ENCODE measurements around the gene EME2.
A peak's percentile ranks its signal among the peaks of the same experiment; 100 is the strongest.

EME2 gene

DNA sequence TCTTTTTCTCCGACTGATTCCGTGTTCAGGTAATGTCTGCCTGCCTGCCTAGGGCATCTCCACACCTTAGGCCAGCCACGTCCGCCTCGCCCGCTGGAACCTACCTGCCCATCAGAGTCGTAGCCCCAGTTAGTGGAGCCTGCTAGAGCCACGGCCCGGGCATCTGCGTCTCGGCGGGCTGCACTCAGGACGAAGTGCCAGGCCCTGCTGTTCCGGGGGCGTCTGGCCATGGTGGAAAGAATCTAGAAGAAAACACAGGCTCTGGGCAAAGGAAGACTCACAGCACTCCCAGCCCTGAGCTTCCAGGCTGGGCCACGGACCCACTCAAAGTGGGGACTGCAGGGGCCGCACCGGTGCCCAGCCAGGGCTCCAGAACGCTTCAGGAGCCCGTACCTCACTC, 8.6 kb downstream of the EME2 start:
- peak overlapping the region; percentile 76 for H3K4me3 ChIP-seq (ENCODE audit: low read depth, low read length)
- TF ChIP-seq, protein P1, sequence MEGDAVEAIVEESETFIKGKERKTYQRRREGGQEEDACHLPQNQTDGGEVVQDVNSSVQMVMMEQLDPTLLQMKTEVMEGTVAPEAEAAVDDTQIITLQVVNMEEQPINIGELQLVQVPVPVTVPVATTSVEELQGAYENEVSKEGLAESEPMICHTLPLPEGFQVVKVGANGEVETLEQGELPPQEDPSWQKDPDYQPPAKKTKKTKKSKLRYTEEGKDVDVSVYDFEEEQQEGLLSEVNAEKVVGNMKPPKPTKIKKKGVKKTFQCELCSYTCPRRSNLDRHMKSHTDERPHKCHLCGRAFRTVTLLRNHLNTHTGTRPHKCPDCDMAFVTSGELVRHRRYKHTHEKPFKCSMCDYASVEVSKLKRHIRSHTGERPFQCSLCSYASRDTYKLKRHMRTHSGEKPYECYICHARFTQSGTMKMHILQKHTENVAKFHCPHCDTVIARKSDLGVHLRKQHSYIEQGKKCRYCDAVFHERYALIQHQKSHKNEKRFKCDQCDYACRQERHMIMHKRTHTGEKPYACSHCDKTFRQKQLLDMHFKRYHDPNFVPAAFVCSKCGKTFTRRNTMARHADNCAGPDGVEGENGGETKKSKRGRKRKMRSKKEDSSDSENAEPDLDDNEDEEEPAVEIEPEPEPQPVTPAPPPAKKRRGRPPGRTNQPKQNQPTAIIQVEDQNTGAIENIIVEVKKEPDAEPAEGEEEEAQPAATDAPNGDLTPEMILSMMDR (IDR thresholded peaks at IDR 0.05; ENCODE audit: insufficient read depth, low read length, missing control alignments) = no peak
- ChIA-PET POLR2A (interaction anchor here (2.0 kb wide), 1 partner anchor 10 kb away, joined by 31 read pairs; the partner anchor contains the start of genes EME2, MRPS34 and NME3), CTCF (interaction anchor here (1.3 to 2.4 kb wide), 2 partner anchors 75 to 148 kb away, joined by 4 to 10 read pairs; partner anchors contain the start of gene MAPK8IP3)
- DNase-seq (ENCODE audit: low read depth, low spot score) = no peak

DNA sequence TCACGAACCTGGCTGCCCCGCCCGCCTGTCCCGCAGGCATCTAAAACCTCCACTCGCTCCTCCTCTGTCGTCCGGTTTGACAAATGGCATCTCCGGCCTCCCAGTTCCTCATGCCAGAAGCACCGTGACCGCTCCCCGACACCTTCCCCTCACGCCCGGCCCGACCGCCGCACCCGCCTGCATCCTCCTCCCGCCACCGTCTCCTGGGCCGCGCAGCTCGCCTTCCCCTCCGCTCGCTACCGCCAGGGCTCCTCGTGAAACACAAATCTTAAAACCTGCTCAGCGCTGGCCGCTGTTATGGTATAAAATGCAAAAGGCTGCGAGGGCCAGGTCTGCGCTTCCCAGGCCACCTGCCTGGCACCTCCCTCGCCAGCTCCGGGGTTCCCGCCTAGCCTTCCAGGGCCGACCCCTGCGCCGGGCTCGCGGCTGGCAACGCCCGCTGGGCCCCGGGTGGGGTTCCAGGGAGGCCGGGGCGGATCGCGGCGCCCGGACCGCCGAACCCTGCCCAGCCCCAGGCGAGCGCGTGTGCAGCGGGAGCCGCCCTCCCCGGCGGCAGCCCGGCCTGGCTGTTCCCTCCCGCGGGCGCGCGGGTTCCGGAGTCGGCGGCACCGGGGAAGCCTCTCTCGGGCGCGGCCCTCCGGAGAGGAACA, 9.3 kb downstream of the EME2 start:
- POLR2A ChIA-PET = interaction anchor here (0.8 to 2.0 kb wide), 7 partner anchors 10 to 361 kb away, joined by 3 to 31 read pairs (median 8); partner anchors contain the start of genes EME2, MAPK8IP3, MRPS34 and NME3

DNA sequence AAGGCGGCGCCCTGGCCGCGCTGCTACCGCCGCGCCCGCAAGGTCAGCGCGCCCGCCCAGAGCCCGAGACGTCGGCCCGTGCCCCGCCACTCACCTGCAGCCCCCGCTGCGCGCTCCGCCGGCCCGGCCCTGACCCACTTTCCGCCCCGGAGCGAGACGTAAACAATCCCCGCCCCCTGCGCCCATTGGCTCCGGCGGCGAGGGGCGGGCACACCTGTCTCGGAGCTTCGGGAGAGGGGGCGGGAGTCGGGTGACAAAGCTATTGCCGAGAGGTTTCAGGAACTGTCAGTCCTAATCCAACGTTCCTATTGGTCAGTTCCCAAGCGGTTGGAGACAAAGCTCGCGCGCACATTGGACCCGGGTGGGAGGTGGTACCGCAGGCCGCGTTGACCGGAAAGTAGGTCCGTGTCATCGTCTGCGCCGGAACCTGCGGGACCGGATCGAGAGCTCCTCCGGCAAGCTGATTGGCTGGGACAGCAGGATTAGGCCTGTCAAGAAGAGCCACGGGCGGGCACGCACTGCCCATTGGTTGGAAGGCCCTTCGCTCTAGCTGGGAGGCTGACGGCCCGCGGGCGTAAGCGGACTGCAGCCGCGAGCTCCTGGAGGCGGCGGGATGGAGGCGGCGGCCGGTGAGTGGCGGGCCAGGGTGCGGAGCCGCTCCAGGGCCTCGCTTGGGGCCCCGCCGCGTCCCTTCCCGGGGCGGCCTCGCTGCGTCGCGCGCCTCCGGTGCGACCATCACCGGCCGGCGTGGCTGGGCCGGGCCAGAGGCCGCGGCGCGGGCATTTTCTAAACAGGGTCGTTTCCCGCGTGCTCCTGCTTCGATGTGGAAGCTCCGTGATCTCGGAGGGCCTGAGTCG, 10.0 kb downstream of the EME2 start, which contains the start of the genes NUBP2 and SPSB3:
Gene NUBP2 (plus strand): TSS at position 553 of the 857 bp plus-strand sequence. CDS start 61 bp downstream, at position 614.
Gene SPSB3 (minus strand): TSS at position 164 of the 857 bp plus-strand sequence. CDS start 1,088 bp downstream, outside the sequence.
- peak; percentile 100 for DNase-seq (ENCODE audit: low read depth, low spot score)
- peak within 1 kb of the TSS; percentile 81 for H3K4me3 ChIP-seq (ENCODE audit: low read depth, low read length)
- TF ChIP-seq, protein P1 (IDR thresholded peaks at IDR 0.05; ENCODE audit: insufficient read depth, low read length, missing control alignments) = no peak
- ChIA-PET CTCF (interaction anchor here (0.8 to 2.7 kb wide), 7 partner anchors 9 to 147 kb away, joined by 3 to 9 read pairs (median 3); partner anchors contain the start of genes EME2, IGFALS and MRPS34), POLR2A (interaction anchor here (0.7 to 2.0 kb wide), 9 partner anchors 9 to 362 kb away, joined by 3 to 31 read pairs (median 8); partner anchors contain the start of genes EME2, FAHD1, HAGH and MAPK8IP3)

More for the DNA sequence above, 9.3 kb downstream of the EME2 start:
- no peak for DNase-seq (ENCODE audit: low read depth, low spot score)
- CTCF ChIA-PET = interaction anchor here (1.3 to 2.4 kb wide), 3 partner anchors 8 to 147 kb away, joined by 3 to 10 read pairs (median 7); no protein-coding TSS in a partner anchor
- peak overlapping the region; percentile 76 for H3K4me3 ChIP-seq (ENCODE audit: low read depth, low read length)
- TF ChIP-seq, protein P1 (IDR thresholded peaks at IDR 0.05; ENCODE audit: insufficient read depth, low read length, missing control alignments) = peak; percentile 11

DNA sequence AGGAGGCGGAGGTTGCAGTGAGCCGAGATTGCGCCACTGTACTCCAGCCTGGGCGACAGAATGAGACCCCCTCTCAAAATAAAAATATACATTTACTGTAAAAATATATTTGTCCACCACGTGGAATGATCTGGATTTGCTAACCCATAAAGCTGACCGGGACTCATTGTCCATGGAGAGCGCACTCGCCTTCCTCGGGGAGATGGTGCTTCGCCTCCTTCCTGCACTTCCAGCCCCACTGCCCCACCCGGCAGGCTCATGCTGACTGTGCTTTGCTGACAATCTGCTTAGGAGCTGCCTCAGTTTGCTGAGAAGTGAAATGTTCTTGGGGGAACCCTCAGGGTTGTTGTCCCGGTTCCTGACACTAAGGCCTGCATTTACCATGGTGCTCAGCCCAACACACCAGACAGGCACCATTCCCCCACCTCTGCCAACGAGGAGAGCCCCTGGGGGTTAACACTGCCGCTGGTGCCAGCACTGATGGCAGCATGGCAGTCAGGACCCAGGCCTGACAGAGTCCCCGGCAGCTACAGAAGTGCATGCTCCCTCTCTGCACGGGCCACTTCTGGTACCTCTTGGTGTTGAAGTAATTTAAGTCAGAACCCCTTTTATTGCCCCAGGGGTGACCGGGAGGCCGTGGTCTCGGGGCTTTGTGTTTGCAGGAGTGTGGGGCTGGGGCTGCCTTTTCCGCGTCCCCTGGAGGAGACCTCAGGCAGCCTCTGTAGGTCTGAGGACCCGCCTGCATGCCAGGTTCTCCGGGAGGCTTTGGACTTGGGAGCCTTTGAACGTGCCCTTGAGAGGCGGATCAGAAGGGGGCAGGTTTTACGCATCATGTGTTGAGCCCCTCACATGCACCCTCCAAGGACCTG, 12.6 kb downstream of the EME2 start:
- CTCF ChIA-PET = interaction anchor here (0.6 to 2.7 kb wide), 4 partner anchors 8 to 144 kb away, joined by 3 to 9 read pairs (median 6); partner anchors contain the start of gene IGFALS

DNA sequence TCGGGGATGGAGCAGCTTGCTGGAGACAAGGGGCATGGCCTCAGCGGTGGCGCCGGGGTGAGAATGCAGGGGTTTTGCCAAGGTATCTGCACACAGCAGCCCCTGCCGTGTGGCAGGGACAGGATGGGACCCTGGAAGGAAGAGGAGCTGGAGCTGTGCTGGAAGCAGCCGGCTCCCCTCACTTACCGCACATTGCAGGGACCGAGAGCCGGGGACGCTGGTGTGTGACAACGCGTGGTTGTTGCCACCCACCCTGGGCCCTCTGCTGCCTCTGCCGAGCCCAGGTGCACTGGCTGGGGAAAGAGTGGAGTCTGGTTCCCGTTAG, 13.2 kb downstream of the EME2 start:
- POLR2A ChIA-PET = no interaction called here
- TF ChIP-seq, protein P1 (IDR thresholded peaks at IDR 0.05; ENCODE audit: insufficient read depth, low read length, missing control alignments) = no peak
- DNase-seq (ENCODE audit: low read depth, low spot score) = no peak
- CTCF ChIA-PET = interaction anchor here (1.8 to 2.0 kb wide), 2 partner anchors 12 to 144 kb away, joined by 5 to 7 read pairs; no protein-coding TSS in a partner anchor
- H3K4me3 ChIP-seq (ENCODE audit: low read depth, low read length) = no peak overlapping the region

More for the DNA sequence above, 12.6 kb downstream of the EME2 start:
- H3K4me3 ChIP-seq (ENCODE audit: low read depth, low read length) = no peak overlapping the region
- no peak for DNase-seq (ENCODE audit: low read depth, low spot score)
- POLR2A ChIA-PET = no interaction called here
- TF ChIP-seq, protein P1 (IDR thresholded peaks at IDR 0.05; ENCODE audit: insufficient read depth, low read length, missing control alignments) = no peak

Data from AG04449 (cell line).